ENCODE results near the gene SLC44A3.

GRCh38 chr1:94793296-94793656 lies 26.9 kb upstream of the SLC44A3 start:
- no peak for TF ChIP-seq CTCF (IDR thresholded peaks at IDR 0.05 in 4 of 5, conservative IDR thresholded peaks at IDR 0.05 in 1 of 5)
- no peak for TF ChIP-seq POLR2A (IDR thresholded peaks at IDR 0.05)
